ENCODE measurements around the gene PLPP3.
A peak's percentile ranks its signal among the peaks of the same experiment; 100 is the strongest.

Gene PLPP3

GRCh38 chr1:56542651-56543050, 36.7 kb downstream of the PLPP3 start:
- TF ChIP-seq GATA3 (IDR thresholded peaks at IDR 0.05; ENCODE audit: low read depth, low read length) (no peak), GATA2 (IDR thresholded peaks at IDR 0.05; ENCODE audit: low read depth, low read length) (no peak)

DNA sequence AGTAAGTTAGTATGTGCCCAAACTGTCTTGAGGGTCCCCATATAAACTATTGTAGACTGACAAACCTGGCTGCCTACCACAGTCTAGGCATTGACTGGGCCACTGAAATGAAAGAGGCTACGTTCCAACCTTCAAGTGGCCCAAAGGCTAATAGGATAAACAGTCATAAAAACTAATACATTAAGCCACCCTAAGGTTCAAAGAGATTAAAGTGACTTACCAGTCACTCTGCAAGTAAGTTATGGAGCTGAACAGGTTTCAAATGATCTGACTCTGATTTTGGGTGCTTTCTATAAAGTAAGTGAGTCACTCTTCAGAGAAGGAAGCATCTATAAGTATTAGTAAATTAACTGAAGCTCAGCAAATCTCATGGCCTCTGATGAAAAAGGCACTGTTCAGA, 38.0 kb downstream of the PLPP3 start:
- TF ChIP-seq GATA2 (IDR thresholded peaks at IDR 0.05; ENCODE audit: low read depth, low read length) (no peak), GATA3 (IDR thresholded peaks at IDR 0.05; ENCODE audit: low read depth, low read length) (no peak)

DNA sequence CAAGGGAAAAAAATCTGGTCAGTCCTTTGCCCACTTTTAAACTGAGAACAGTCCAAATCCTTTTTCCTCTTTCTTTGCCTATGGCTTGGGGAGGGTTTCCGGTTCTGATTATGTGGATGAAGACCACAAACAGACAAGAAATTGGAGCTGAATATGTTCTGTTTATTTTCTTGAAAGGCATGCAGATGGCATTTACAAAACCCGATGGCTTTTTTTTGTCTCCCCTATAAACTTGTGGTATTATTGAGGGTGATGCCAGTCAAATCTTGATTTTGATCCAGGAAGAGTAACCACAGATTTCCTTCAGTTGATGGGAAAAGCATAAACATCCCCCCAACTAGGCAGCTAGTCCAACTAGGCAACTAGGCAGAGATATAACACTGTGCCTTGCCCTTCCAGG, 38.9 kb downstream of the PLPP3 start:
- TF ChIP-seq GATA3 (IDR thresholded peaks at IDR 0.05; ENCODE audit: low read depth, low read length), result no peak
- TF ChIP-seq GATA2 (IDR thresholded peaks at IDR 0.05; ENCODE audit: low read depth, low read length), result no peak

- TF ChIP-seq GATA3 (IDR thresholded peaks at IDR 0.05; ENCODE audit: low read depth, low read length), result no peak
- no peak for TF ChIP-seq GATA2 (IDR thresholded peaks at IDR 0.05; ENCODE audit: low read depth, low read length)
These were observed 39.8 kb downstream of the PLPP3 start for GRCh38 chr1:56539520-56539931.

GRCh38 chr1:56538532-56538931, 40.8 kb downstream of the PLPP3 start:
- TF ChIP-seq GATA2 (IDR thresholded peaks at IDR 0.05; ENCODE audit: low read depth, low read length) (no peak), GATA3 (IDR thresholded peaks at IDR 0.05; ENCODE audit: low read depth, low read length) (no peak)

DNA sequence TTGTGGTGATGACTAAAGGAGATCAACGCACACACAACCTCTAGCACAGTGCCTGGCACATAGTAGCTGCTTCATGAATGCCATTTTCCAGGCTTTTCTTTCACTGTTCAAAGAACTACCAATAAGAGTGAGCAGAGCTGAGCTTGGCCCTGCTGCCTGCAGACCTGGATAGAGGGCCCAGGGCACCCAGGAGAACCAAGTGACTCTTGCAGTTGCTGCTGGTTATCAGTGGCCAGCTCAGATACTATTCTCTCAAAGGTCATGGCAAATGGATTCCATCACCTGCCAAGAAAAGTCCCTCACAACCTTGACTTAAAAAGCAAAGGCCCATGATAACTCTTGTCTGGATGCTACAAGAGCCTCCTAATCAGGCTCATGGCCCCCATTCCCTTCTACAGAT, 41.7 kb downstream of the PLPP3 start:
- no peak for TF ChIP-seq GATA2 (IDR thresholded peaks at IDR 0.05; ENCODE audit: low read depth, low read length)
- no peak for TF ChIP-seq GATA3 (IDR thresholded peaks at IDR 0.05; ENCODE audit: low read depth, low read length)

GRCh38 chr1:56535939-56536338, 43.4 kb downstream of the PLPP3 start:
- TF ChIP-seq GATA3 (IDR thresholded peaks at IDR 0.05; ENCODE audit: low read depth, low read length), result no peak
- no peak for TF ChIP-seq GATA2 (IDR thresholded peaks at IDR 0.05; ENCODE audit: low read depth, low read length)

GRCh38 chr1:56535362-56535761, 44.0 kb downstream of the PLPP3 start:
- no peak for TF ChIP-seq GATA3 (IDR thresholded peaks at IDR 0.05; ENCODE audit: low read depth, low read length)
- no peak for TF ChIP-seq GATA2 (IDR thresholded peaks at IDR 0.05; ENCODE audit: low read depth, low read length)

- no peak for TF ChIP-seq GATA2 (IDR thresholded peaks at IDR 0.05; ENCODE audit: low read depth, low read length)
These were observed 45.2 kb downstream of the PLPP3 start for GRCh38 chr1:56534130-56534651.

- no peak for TF ChIP-seq GATA2 (IDR thresholded peaks at IDR 0.05; ENCODE audit: low read depth, low read length)
These were observed 45.7 kb downstream of the PLPP3 start for GRCh38 chr1:56533621-56534020.

DNA sequence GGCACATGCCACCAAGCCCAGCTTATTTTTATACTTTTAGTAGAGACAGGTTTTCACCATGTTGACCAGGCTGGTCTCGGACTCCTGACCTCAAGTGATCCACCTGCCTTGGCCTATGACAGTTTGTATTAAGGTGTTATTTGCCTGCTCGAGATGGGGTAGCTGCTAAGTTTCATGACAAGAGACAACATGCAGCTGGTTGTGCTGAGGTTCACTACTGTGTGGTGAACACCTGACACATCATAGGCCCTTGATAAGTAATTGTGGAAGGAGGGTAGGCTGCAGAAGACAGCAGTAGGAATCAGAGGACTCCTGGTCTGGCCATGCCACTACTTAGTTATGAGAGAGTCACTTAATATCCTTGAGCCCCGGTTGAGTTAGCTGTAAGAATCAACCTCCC, 46.2 kb downstream of the PLPP3 start:
- TF ChIP-seq GATA2 (IDR thresholded peaks at IDR 0.05; ENCODE audit: low read depth, low read length) (no peak), GATA3 (IDR thresholded peaks at IDR 0.05; ENCODE audit: low read depth, low read length) (no peak)

DNA sequence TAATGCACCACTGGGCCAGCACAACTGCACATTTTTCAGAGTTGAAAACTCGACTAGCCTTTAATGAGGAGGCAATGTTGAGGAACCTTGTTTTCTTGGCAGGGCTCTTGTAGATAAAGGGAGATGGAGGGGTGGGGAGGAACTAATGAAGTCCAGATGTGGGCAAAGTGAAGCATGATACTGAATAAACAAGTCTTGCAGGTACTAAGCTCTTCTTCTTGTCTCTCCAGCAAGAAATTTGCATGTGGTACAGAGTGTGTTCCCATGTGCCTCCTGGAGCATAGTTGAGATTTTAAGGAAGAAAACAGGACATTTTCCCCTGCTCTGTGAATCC, 47.0 kb downstream of the PLPP3 start:
- no peak for TF ChIP-seq GATA3 (IDR thresholded peaks at IDR 0.05; ENCODE audit: low read depth, low read length)
- TF ChIP-seq GATA2 (IDR thresholded peaks at IDR 0.05; ENCODE audit: low read depth, low read length), result no peak

DNA sequence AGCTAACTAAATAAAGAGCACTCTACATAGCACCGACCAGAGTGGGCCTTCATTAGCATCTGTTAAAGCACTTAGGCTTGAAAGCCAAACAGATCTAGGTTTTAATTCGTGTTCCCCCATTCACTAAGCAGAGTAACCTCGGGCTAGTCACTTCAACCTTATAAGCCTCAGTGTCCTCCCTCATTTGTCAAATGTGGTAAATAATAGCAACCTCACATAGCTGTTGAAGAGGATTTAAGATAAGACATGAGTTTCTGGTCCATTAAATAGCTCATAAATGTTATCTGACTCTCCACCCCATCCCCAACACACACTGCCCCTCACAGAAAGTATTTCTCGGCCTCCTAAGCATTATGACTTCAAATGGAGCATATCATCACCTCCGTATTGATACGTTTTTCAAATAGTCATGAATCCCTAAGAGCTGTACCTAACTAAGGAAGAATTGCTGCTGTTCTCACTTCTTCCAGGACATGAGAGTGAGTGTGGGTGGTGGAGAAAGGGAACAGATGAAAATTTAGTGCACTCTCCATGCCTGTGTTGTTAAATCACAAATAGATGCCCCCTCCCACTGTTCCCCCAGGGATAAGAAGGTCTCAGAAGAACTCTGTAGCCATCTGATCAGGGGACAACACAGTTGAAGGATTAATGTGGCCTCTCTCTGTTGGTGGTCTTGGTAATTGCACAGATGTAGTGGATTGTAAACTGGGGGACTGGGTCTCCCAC, 47.6 kb downstream of the PLPP3 start:
- peak; percentile 83 for TF ChIP-seq GATA2 (IDR thresholded peaks at IDR 0.05; ENCODE audit: low read depth, low read length)
- peak; percentile 80 for TF ChIP-seq GATA3 (IDR thresholded peaks at IDR 0.05; ENCODE audit: low read depth, low read length)

- TF ChIP-seq GATA3 (IDR thresholded peaks at IDR 0.05; ENCODE audit: low read depth, low read length), result no peak
- TF ChIP-seq GATA2 (IDR thresholded peaks at IDR 0.05; ENCODE audit: low read depth, low read length), result no peak
These were observed 49.6 kb downstream of the PLPP3 start for GRCh38 chr1:56529801-56530200.

- no peak for TF ChIP-seq GATA3 (IDR thresholded peaks at IDR 0.05; ENCODE audit: low read depth, low read length)
- TF ChIP-seq GATA2 (IDR thresholded peaks at IDR 0.05; ENCODE audit: low read depth, low read length), result no peak
These were observed 51.6 kb downstream of the PLPP3 start for GRCh38 chr1:56527548-56528302.
